PC-3 (cell line): Measurements from ENCODE around the gene TERB2. TPM values are rescaled to one million over a fixed set of nuclear protein-coding genes. Genes with fewer than 3 reads are reported as not detected.
"Not testable (repeated sequence)": the region's sequence is repeated elsewhere in the genome, so short reads cannot be mapped to it uniquely, and the experiment has no call there.

Source experiments
- ATAC-seq: fragments of 200-7000 bp; cut with Tn5 transposase; 2 replicates; pipeline ENCODE4 v1.9.1; 2020; ENCODE audit warnings: mild to moderate bottlenecking, moderate library complexity
- BruUV-seq: library from RNA; stranded (reverse); fragments of 400-500 nt; replicated peaks from 2 replicates; lab custom pipeline; 2021; lab: Mats Ljungman, UMichigan
- CTCF ChIA-PET: fragments of 300-600 bp; sonication (Branson Sonifier 250); formaldehyde crosslinking; loops from one replicate; lab custom pipeline; 2022; ENCODE audit warnings: antibody characterized with exemption; lab: Charles Lee
- POLR2A ChIA-PET: fragments of 300-600 bp; sonication (Branson Sonifier 250); formaldehyde crosslinking; loops from one replicate; lab custom pipeline; 2022; ENCODE audit warnings: antibody characterized with exemption; ENCODE audit not compliant: unreplicated experiment; lab: Charles Lee
- DNase-seq: peaks from one replicate; pipeline ENCODE4 v3.0.0-alpha.2; 2015
- H2AFZ ChIP-seq: fragments of 300-600 bp; sonication (generic); 2 replicates; pipeline ENCODE4 v1.6.0; 2016; ENCODE audit warnings: antibody characterized with exemption, low read length
- H3F3A ChIP-seq: fragments of 300-600 bp; sonication (generic); one replicate; pipeline ENCODE4 v1.6.0; 2017; ENCODE audit warnings: antibody characterized with exemption, low read length, control low read depth, mild to moderate bottlenecking; ENCODE audit not compliant: unreplicated experiment
- H3K27ac ChIP-seq: fragments of 300-600 bp; sonication (generic); 2 replicates; pipeline ENCODE4 v1.5.1; 2016; ENCODE audit warnings: mild to moderate bottlenecking, low read length
- H3K27me3 ChIP-seq: fragments of 300-600 bp; sonication (generic); 2 replicates; pipeline ENCODE4 v1.6.1; 2016; ENCODE audit warnings: low read length, mixed read lengths
- H3K36me3 ChIP-seq: fragments of 300-600 bp; sonication (generic); 2 replicates; pipeline ENCODE4 v1.6.1; 2016; ENCODE audit warnings: low read depth, mixed run types, low read length, mixed read lengths
- H3K4me1 ChIP-seq: fragments of 300-600 bp; sonication (generic); 2 replicates; pipeline ENCODE4 v1.5.1; 2016; ENCODE audit warnings: low read length; ENCODE audit not compliant: insufficient read depth
- H3K4me2 ChIP-seq: fragments of 300-600 bp; sonication (generic); 2 replicates; pipeline ENCODE4 v1.6.0; 2016; ENCODE audit warnings: low read length
- H3K4me3 ChIP-seq: fragments of 300-600 bp; sonication (generic); 2 replicates; pipeline ENCODE4 v1.5.1; 2016; ENCODE audit warnings: mild to moderate bottlenecking, low read length, mixed read lengths
- H3K79me2 ChIP-seq: fragments of 300-600 bp; sonication (generic); 2 replicates; pipeline ENCODE4 v1.6.1; 2017; ENCODE audit warnings: low read length, mixed read lengths
- H3K9ac ChIP-seq: fragments of 300-600 bp; sonication (generic); 2 replicates; pipeline ENCODE4 v1.6.0; 2016; ENCODE audit warnings: mild to moderate bottlenecking, low read length
- H3K9me2 ChIP-seq: fragments of 300-600 bp; sonication (generic); replicated peaks from 2 replicates; pipeline ENCODE4 v1.6.1; 2016; ENCODE audit warnings: mixed run types, low read length, mixed read lengths
- H3K9me3 ChIP-seq: fragments of 300-600 bp; sonication (generic); 2 replicates; pipeline ENCODE4 v1.6.1; 2016; ENCODE audit warnings: low read length, mixed read lengths
- H4K20me1 ChIP-seq: fragments of 300-600 bp; sonication (generic); 2 replicates; pipeline ENCODE4 v1.6.1; 2016; ENCODE audit warnings: low read length, mixed read lengths
- CTCF ChIP-seq: fragments of 300-600 bp; sonication (generic); conservative IDR thresholded peaks from 2 replicates; pipeline ENCODE4 v1.5.1; 2017; ENCODE audit warnings: antibody characterized with exemption, low read depth, mild to moderate bottlenecking, low read length
- EZH2 ChIP-seq: fragments of 300-600 bp; sonication (generic); IDR thresholded peaks from one replicate; pipeline ENCODE4 v1.6.1; 2017; ENCODE audit warnings: antibody characterized with exemption, mild to moderate bottlenecking, low read length; ENCODE audit not compliant: unreplicated experiment
- EZH2phosphoT487 ChIP-seq: fragments of 300-600 bp; sonication (generic); IDR thresholded peaks from 2 replicates; pipeline ENCODE4 v1.6.1; 2018; ENCODE audit warnings: mild to moderate bottlenecking, antibody characterized with exemption, low read length, borderline replicate concordance
- intact Hi-C: fragments of 100-400 bp; cut with micrococcal nuclease; formaldehyde crosslinking; loops from 2 replicates; pipeline ENCODE4 v1.9.0; 2023
- total RNA-seq: library from RNA; depleted of rRNA; stranded (reverse); fragments of >200 nt; gene quantifications from 2 replicates; pipeline ENCODE4 v1.2.3, GENCODE V29; 2014

Gene TERB2
- total RNA-seq, 1 experiment from 2014 or later: not detected

- Histone ChIP-seq H3K4me1 (no peaks in the 10 kb centered on the region), H3K9ac (no peak overlapping the region), H3K27me3 (peaks cover 27% of the 10 kb centered on the region), H3F3A (no peaks in the 10 kb centered on the region), H2AFZ (no peak overlapping the region), H3K79me2 (no peaks in the 10 kb centered on the region), H3K36me3 (no peaks in the 10 kb centered on the region), H3K4me2 (no peak overlapping the region), H3K27ac (no peak overlapping the region), H3K9me3 (no peaks in the 10 kb centered on the region), H4K20me1 (no peaks in the 10 kb centered on the region), H3K4me3 (no peak overlapping the region), H3K9me2 (no peaks in the 10 kb centered on the region)
- CTCF ChIA-PET: no interaction called here
- TF ChIP-seq EZH2 (no peak), EZH2phosphoT487 (no peak), CTCF (no peak)
- DNase-seq (no peak), ATAC-seq (no peak)
- intact Hi-C loops: no loop called here
- POLR2A ChIA-PET: no interaction called here
- BruUV-seq: no TSS peak
Measured at GRCh38 chr15:45009046-45009445, 52.6 kb downstream of the TERB2 start.

- H3K36me3 ChIP-seq, H3K9ac ChIP-seq, CTCF ChIA-PET, H3K9me3 ChIP-seq, H3K79me2 ChIP-seq, intact Hi-C loops, H3K4me1 ChIP-seq, H3K27ac ChIP-seq, POLR2A ChIA-PET, ATAC-seq, H3F3A ChIP-seq, H3K9me2 ChIP-seq, H4K20me1 ChIP-seq, DNase-seq, BruUV-seq, H3K4me2 ChIP-seq, H2AFZ ChIP-seq, H3K4me3 ChIP-seq: not testable (repeated sequence)
- H3K27me3 ChIP-seq: peaks cover 45% of the 10 kb centered on the region
Measured at GRCh38 chr15:45015114-45015513, 58.6 kb downstream of the TERB2 start.

- peaks cover 14% of the 10 kb centered on the region for H3K4me1 ChIP-seq
- H4K20me1 ChIP-seq, CTCF ChIA-PET, H3F3A ChIP-seq, BruUV-seq, H3K4me2 ChIP-seq, H3K9me2 ChIP-seq, intact Hi-C loops, H3K4me3 ChIP-seq, H2AFZ ChIP-seq, H3K36me3 ChIP-seq, ATAC-seq, H3K27ac ChIP-seq, H3K9me3 ChIP-seq, DNase-seq, H3K9ac ChIP-seq, POLR2A ChIA-PET: not testable (repeated sequence)
- peaks cover 18% of the 10 kb centered on the region for H3K79me2 ChIP-seq
- H3K27me3 ChIP-seq: peaks cover 22% of the 10 kb centered on the region
Measured at GRCh38 chr15:45020222-45020900, 63.9 kb downstream of the TERB2 start.

GRCh38 chr15:45020901-45021259, 64.4 kb downstream of the TERB2 start:
- H2AFZ ChIP-seq, H3K36me3 ChIP-seq, H3K9ac ChIP-seq, CTCF ChIA-PET, H4K20me1 ChIP-seq, H3K27ac ChIP-seq, BruUV-seq, H3K9me2 ChIP-seq, H3K4me3 ChIP-seq, intact Hi-C loops, POLR2A ChIA-PET, H3K4me2 ChIP-seq, H3F3A ChIP-seq, ATAC-seq, DNase-seq, H3K9me3 ChIP-seq: not testable (repeated sequence)
- Histone ChIP-seq H3K27me3 (peaks cover 22% of the 10 kb centered on the region), H3K79me2 (peaks cover 18% of the 10 kb centered on the region), H3K4me1 (peaks cover 14% of the 10 kb centered on the region)
